Stimulated activated CD8-positive, alpha-beta memory T cell treated with anti-CD3 and anti-CD28 coated beads, Interleukin-15, amount 100 ng/mL, for 1 hour (primary cell): ENCODE results near the gene MFAP3L.
"Not testable (repeated sequence)": the region's sequence is repeated elsewhere in the genome, so short reads cannot be mapped to it uniquely, and the experiment has no call there.

ENCODE experiments used
- DNase-seq: peaks from one replicate; pipeline ENCODE4 v3.0.0-alpha.2; 2020; ENCODE audit warnings: low read depth

MFAP3L gene

DNA sequence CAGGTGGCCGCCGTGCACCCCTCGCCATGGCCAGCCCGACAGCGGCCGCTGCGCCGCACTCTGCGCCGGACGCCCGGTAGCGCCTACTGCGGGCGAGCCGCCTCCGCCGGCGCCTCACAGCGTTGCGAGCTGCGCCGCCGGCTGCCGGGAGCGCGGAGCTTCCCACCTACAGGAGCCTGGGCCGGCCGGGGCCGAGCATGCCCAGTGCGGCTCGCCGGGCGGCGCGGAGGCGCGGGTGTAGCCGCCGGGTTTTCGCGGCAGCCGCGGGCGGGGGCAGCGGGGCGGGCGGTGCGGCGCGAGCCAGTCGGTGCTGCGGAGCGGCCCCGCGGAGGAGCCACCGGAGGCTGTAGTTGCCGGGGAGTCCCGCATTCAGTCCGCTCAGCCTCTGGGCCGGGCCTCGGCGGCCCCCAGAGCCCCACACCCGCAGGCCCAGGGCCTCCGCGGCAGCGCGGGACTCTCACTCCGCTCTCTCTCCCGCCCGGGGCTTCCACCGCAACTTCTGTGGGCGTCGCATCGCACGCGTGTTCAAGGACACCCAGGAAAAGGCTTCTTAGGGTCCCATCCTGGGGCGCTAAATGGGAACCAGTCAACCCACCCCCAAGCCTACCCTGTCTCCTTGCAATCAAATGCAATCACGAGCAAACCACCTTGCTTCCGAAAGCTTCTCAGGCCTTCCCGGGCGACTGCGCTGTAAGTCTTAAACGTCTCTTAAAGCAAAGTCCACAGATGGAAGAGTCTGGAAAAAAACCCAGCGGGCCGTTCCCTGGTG, at the start of gene MFAP3L:
TSS of gene MFAP3L (minus strand) at position 143 of the 769 bp plus-strand sequence. CDS start 20,518 bp downstream, outside the sequence.
- DNase-seq: peak; percentile 46

DNA sequence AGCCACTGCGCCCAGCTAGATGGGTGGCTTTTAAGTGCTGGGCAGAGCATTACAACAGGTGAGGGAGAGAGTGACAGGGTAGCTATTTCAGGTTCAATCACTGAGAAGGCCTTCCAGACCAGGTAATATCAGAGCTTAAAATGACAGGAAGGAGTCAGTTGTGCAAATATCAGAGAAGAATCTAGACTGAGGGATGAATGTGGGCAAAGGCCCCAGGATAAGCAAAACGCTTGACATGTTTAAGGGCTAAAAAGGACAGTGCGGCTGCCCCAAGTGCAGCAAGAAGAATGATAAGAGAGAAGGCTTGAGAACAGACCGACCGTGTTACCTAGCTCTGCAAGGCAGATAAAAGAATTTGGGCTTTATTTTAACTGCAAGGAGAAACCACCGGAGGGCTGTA, 45.0 kb upstream of the MFAP3L start:
- DNase-seq: no peak

DNA sequence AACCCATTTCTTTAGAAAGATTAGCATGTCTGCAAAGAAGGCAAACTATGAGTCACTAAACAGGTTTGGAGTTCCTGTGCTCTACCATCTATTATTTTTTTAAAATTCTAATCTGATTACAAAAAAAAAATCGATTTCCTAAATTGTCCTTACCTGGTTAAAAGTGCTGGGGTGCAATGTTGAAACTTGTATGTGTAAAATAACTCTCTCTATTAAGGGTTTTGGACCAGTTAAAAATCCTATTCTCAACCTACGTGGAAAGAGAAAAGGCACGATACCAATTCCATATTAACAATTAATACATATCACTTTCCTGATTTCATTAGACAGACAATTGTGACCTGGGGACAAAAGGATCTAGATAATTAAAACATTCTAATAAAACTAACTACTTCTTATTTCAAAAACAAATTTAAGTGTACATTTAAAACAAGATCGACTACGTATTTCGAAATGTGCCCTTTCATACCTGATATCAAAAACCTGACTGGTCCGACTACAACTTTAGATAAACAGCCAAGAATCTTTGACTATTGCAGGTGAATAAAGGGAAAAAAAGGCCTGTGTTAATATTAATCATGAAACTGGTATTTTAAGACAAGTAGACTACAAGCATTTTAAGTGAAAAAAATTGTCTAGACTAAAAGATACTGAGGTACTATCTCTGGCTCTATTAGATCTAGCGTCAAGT, 42.4 kb upstream of the MFAP3L start:
- no peak for DNase-seq

DNA sequence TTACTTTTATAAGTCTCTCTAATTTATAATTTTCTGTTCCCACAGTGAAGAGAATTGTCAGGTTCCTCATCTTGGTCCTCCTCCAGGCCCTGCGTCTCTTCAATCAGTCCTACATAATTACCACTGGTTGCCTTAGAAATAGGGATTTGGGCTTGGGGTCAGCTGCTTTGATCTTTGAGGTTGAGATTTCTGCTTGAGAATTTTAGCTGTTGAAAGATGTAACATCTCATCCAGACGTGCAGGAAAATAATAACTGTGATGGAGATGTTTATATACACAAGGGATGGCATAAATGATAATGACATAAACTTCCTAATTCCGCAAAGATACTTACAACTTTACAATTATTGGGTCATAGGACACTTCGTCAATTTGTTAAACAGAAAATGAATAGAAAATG, 33.2 kb upstream of the MFAP3L start:
- DNase-seq: no peak

DNA sequence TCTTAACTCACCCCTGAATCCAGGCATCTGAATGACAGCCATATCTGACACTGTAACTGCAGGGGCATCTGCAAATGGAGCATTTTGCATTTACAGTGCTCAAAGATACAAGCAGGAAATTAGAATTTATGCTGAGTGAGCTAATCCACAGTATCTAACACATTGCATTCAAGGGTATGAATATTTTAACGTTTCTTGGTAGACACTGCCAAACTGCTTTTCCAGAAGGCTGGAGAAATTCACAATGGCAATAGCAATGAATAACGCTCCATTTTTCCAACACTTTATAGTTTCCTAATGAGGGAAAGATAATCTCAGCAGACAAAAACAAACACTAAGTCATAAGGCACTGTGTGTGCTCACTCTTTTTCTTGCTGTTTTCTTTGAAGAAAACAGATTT, 32.6 kb upstream of the MFAP3L start:
- DNase-seq: no peak

DNA sequence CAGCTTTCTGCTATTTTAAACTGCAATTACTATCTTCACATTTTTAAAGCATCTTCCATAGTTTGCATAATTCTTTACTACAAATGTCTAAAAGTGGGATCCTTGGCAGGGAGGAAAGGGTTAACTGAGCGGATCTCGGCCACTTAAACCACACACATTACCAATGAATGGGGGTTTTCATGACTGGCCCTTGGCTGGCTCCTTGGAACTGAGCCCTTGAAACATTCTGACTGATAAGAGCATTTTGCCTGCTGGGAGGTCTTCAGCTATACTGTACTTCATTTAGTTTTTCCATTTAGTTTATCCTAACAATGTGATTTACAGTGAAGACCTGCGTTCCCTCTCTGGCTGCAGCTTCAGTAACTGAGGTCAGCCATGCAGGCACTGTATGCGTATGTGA, 31.7 kb upstream of the MFAP3L start:
- no peak for DNase-seq

DNA sequence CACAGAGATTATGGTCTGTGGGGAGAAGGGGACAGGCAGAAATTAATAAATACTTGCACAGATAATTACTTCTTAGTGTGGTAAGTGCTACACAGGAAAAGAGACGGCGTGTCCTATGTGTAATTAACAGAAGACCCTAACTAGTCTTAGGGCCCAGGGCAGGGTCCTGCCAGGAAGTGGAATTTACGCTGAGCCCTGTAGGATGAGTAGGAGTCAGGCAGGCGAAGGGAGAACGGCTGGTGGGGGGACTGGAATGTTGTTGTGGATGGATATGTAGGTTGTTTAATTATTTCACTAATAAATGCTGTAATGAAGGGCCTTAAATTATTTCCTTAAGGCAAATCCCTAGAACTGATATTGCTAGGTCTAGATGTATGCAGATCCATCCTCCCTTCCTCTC, 26.7 kb upstream of the MFAP3L start:
- no peak for DNase-seq

DNA sequence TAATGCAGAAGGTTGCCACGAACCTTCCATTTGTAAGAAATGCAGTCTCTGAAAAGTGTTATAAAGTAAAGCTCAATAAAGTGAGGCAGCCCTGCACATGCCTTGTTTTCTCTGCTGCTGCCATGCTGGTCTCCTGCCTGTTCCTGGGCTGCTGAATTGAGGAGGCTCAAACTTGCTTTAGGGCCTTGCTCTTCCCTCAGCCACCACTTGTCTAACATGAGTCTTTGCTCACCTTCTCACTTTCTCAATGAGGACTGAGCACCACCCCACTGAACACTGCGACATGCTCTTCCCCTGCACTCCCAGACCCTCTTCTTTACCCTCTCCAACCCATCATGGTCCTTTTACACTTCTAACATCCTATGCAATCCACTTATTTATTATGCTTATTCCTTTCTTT, 25.2 kb upstream of the MFAP3L start:
- no peak for DNase-seq

DNA sequence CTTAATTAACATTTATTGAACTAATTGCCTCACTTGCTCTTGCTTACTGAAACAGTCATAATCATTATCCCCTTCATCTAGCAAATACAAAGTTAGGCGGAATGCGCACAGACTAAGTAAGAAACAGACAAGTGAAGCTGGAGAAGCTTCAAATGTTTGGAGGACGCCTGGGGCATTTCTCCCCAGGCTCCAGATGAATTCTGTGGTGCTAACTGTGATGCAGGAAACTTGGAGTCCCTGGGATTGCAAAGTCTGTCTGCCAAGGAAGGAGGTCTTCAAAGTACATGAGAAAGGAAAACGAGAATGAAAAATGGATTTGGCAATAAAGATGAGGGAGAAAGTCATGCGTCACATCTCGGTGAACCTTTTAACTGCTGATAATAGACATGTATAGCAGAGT, 23.6 kb upstream of the MFAP3L start:
- DNase-seq: no peak

DNA sequence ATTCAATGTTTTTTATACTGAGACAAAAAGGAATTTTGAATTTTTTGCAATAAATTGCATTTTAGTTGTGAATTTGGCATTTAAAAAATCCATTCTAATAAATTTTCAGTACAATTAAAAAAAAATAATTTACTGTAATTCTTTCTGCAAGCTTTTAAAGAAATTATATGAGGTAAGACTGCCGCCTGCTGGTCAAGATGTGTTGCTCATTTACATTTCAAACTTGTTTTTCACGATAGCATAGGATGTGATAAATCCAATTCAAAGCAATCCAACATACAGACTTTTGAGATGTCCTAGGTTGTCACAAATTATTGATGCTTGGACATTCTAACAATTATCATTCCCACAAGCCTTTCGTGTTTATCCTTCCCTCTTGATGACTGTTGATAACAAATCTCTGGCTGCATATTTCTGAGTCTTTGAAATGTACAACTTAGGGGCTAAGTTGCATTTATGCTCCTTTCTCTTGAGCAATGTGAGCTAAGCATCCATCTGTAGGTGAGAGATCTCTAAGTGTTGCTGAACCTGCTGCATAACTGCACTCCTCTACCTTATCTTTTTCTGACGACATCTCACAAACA, 21.7 kb upstream of the MFAP3L start:
- DNase-seq: peak; percentile 35

DNA sequence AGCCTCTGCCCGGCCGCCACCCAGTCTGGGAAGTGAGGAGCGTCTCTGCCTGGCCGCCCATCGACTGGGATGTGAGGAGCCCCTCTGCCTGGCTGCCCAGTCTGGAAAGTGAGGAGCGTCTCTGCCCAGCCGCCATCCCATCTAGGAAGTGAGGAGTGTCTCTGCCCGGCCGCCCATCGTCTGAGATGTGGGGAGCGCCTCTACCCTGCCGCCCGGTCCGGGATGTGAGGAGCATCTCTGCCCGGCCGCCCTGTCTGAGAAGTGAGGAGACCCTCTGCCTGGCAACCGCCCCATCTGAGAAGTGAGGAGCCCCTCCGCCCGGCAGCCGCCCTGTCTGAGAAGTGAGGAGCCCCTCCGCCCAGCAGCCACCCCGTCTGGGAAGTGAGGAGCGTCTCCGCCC, 20.0 kb upstream of the MFAP3L start:
- DNase-seq: not testable (repeated sequence)

DNA sequence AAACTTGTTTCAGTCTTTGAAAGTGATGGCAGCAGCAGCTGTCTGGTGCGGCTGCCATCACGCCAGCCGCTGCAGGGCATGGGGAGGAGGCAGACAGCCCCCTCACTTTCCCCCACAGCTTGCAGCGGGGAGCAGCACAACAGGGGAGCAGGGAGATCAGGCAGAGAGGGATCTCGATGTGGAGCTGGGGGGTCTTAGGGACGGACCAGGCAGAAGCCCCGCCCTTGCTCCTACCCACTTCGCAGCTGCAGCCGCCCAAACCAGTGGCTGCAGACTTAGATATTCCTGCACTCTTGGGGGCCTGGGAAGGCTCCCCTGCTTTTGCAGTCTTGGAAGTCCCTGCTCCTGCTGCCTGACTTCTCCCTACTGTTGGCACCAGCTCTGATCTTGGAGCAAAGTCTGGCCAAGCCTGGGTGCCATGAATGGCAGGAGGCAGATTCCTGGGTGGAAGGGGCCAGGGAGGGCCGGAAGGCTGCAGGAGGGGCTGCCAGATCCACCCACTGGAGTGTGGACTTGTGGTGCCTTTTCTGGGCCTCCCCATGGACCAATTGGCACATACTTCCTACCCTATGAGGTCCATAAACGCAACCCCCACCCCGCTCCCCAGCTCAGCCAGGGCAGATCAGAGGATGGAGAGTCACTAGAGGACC, 14.0 kb upstream of the MFAP3L start:
- no peak for DNase-seq

DNA sequence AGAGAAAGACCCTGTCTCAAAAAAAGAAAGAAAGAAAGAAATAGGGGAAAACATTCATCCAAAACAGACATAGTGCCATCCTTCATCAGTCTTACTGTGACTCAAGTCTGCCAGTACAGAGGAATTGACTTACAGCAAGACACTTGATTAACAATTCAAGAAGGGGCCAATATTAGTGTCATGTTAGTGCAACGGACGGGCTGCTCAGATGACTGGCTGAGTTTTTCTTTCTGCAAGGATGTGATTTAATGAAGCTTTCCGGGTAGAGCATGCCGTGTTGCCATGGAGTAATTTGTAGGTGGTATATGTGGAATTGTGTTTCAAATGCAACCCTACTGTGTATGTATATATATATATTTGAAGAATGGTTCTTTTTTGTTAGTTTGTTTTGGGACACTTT, 12.6 kb upstream of the MFAP3L start:
- DNase-seq: no peak

DNA sequence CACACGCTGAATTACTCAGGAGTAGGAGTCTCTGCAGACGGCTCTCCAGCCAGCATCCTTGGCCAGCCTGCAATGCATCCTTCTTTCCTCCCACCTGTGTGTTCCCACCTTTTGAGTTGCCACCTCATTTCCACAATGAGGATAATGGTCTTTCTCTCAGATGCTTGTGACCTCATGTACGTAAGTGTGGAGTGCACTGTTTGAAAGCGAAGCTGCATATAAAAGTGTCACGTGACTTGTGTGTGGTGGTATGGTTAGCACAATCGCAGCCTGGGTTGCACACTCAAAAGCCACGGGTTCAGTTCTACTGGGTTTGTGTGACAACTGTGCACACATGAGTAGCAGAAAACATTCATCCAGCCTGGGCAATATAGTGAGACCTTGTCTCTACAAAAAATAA, 12.0 kb upstream of the MFAP3L start:
- no peak for DNase-seq

DNA sequence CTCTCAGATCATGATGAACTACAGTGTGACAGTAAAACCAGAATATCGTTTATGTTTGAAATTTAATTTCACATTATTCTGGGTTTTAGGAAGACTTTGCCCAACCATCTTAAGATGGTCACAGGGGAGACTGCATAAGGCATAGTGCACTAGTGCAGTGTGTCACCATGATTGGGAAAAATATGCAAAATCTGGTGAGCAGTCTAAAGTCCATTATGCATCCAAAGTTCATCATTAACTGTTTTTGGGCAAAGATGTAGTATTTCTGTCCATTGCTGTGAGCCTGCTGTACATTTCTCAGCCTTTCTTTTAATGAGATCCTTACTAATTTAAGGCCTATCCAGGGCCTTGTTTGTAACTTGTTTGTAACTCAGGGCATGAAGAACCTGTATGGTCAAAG, 11.3 kb upstream of the MFAP3L start:
- no peak for DNase-seq

DNA sequence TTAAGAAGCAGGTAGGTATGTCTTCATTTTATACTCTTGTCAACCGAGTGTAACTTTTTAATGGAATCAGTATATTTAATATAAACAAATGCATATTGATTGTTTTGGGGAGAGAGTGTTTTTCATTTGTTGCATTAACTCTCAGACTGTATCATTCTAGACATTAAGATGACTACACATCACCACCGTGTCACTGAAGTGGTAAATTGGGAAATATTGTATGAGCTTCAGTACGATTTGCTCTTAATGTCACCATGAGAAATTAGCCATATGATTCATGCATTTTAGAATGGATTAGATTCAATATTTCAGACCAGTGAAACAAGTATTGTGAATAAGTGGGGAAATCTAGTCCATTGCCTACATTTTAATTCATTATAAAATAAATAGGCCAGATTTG, 9.7 kb upstream of the MFAP3L start:
- DNase-seq: no peak

DNA sequence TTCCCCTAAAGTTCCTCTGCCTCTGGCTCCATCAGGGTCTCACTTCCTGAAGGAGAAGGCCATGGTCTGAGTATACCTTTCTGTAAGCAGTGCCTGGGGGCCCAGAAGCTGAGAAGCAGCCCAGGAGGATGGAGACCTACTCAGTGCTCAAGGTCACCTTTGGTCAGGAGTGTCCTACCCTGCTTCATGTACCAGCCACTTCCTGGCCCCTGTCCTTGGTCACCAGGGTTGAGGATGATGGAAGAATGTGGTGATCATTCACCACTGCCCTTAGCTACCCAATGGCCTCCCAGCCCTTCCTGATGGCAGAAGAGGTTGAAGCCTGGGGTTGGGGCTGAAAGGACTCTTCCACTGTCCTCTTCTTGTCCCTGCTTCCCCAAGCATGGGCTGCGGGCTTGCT, 9.0 kb upstream of the MFAP3L start:
- DNase-seq: no peak

DNA sequence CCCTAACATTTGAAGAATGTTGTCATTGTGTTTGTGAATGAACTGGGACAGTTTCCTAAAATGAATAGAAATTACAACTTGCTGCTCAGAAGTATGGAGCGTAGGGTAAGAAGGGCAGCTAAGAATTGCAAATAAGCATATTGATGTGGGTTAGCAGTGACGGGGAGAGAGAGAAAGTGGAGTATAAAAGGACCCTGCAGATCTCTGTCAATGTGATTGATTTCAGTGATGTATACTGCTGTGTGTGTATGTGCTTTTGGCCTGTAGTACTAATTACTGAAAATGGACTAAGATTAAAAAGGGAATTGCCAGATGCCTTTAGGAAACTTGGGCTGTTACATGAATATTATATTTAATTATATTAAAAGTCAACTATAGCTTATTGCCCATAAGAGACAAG, 7.8 kb upstream of the MFAP3L start:
- no peak for DNase-seq

DNA sequence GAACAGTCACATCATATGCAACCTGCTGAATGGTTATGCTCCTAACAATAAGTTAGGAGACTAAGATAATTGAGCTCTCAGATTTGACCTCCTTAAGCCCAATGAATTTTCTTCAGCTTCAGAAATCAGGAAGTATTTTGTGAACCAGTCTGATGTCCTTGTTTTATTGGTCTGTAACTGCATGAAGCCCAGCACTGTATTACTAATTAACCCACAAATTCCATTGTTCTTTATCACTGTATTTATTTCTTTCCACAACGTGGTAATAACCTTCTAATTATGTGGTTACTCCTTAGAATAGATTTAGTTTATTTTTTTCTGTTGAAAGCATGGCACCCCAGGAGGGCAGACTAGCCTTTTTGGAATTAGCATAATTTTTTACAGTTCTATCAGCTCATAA, 3.9 kb upstream of the MFAP3L start:
- no peak for DNase-seq

DNA sequence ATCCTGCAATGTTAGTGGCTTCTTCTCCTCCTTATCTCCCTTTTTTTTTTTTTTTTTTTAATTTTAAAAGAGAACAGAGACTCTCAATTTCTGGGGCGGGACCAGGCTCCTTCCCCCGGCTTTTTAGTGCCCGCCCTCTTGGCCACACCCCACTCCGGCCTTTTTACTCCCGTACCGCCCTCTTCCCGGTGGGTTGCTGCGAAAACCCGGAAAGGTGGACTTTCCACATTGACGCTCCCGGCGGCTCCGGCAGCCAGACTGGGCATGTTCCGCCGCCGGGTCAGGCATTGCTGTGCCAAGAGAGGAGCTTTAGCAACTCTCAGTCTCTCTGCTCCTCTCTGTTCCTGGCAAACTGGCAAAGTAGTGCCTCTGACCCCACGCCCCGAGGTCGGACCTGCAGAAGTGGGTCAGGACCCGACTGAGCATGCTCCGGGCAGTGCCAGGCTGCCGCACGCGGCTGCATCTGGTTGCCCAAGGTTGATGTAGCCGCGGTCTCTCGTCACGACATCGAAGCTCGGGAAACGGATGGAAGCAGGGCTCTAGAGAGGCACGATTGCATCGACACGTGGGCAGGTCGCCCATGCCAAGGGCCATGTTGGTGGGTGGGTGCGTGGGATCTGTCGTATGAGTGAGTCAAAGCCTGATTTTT, 1.1 kb upstream of the MFAP3L start:
- peak; percentile 80 for DNase-seq

DNA sequence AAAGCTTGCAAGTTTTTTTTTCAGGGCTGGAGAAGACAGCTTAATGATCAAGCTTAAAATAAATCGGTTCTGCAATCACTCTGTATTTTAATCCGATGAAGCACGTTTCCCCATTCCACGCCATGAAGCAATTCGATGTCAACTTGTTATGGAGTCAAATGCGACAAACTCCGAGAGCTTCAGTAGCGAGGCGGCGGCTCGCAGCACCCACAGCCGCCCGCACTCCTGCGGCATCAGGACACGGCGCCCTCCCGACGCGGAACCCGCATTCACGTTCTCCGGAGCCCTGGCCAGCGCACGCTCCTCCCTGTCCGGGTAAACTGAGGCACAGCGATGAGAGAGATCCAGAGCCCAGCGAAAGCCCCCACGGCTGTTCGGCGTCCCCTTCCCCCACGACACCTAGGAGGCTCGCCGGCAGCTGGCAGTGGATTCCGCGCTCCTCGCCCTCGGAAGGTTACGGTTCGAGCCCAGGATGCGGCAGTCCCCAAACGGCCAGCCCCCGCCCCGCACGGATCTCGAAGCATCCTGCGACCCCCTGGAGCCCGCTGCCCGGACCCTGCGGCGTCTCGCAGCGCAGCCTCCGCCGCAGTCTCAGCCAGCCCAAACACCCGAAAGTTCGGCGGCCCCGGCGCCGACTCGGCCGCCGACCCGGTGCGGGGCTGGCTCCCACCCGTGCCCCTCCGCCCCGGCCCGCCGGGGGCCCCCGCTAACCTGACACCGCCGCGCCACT, 507 bp downstream of the MFAP3L start:
- no peak for DNase-seq

DNA sequence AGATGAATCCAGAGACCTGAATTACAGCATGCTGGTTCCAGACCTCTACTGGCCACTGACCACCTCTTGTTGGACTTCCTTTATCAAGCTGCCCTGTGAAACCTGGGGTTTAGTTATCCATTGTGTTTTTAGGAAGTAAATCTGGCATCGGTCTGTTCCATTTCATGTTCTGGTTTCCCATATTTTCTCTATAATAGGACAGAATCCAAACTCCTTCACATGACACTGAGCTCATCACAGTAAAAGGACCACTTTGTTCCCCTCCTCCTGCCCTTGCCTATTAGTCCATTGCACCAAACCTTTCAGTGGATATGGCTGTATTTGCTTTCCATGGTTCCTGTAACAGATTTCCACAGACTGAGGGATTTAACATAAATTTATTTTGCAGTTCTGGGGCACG, 4.0 kb downstream of the MFAP3L start:
- DNase-seq: no peak
